HG03095 (cell line): ENCODE measurements around the gene PCDHGA7.
"Not testable (repeated sequence)": the region's sequence is repeated elsewhere in the genome, so short reads cannot be mapped to it uniquely, and the experiment has no call there.

Experiments
- ATAC-seq: cut with Tn5 transposase; IDR thresholded peaks from one replicate; pipeline ENCODE4 v1.9.1; 2021; ENCODE audit warnings: moderate library complexity; ENCODE audit not compliant: unreplicated experiment

Gene PCDHGA7

GRCh38 chr5:141382469-141383294 lies at the start of gene PCDHGA7:
Gene PCDHGA7, plus strand, starts transcription at chr5:141382742. Its CDS starts 158 bp downstream, at chr5:141382900.
- ATAC-seq: no peak

- no peak for ATAC-seq
Measured at GRCh38 chr5:141338538-141339306, 43.8 kb upstream of the PCDHGA7 start, which contains the start of gene PCDHGA2. Gene PCDHGA2, plus strand, starts transcription at chr5:141338760.

- not testable (repeated sequence) for ATAC-seq
Measured at GRCh38 chr5:141340781-141341354, 41.7 kb upstream of the PCDHGA7 start.

- no peak for ATAC-seq
Measured at GRCh38 chr5:141342773-141343172, 39.8 kb upstream of the PCDHGA7 start.

GRCh38 chr5:141343242-141343952 lies 39.1 kb upstream of the PCDHGA7 start, which contains the start of gene PCDHGA3:
Gene PCDHGA3, plus strand, starts transcription at chr5:141343829. Its CDS starts 205 bp downstream, at chr5:141344034.
- ATAC-seq: no peak

GRCh38 chr5:141343953-141344463 lies 38.5 kb upstream of the PCDHGA7 start:
- ATAC-seq: no peak

GRCh38 chr5:141345327-141345726 lies 37.2 kb upstream of the PCDHGA7 start:
- no peak for ATAC-seq

GRCh38 chr5:141346017-141346416 lies 36.5 kb upstream of the PCDHGA7 start:
- ATAC-seq: not testable (repeated sequence)

- ATAC-seq: peak; percentile 89
Measured at GRCh38 chr5:141349917-141350619, 32.5 kb upstream of the PCDHGA7 start, which contains the start of gene PCDHGB1. Gene PCDHGB1, plus strand, starts transcription at chr5:141350099. Its CDS starts 162 bp downstream, at chr5:141350261.

- no peak for ATAC-seq
Measured at GRCh38 chr5:141351591-141351990, 31.0 kb upstream of the PCDHGA7 start.

GRCh38 chr5:141354900-141355469 lies 27.6 kb upstream of the PCDHGA7 start, which contains the start of gene PCDHGA4:
Gene PCDHGA4, plus strand, starts transcription at chr5:141355021. Its CDS starts 87 bp downstream, at chr5:141355108.
- ATAC-seq: no peak

GRCh38 chr5:141355641-141356040 lies 26.9 kb upstream of the PCDHGA7 start:
- ATAC-seq: no peak

- no peak for ATAC-seq
Measured at GRCh38 chr5:141356133-141356532, 26.4 kb upstream of the PCDHGA7 start.

GRCh38 chr5:141356950-141357349 lies 25.6 kb upstream of the PCDHGA7 start:
- ATAC-seq: no peak

- no peak for ATAC-seq
Measured at GRCh38 chr5:141359790-141360426, 22.6 kb upstream of the PCDHGA7 start, which contains the start of gene PCDHGB2. Gene PCDHGB2, plus strand, starts transcription at chr5:141359994. Its CDS starts 142 bp downstream, at chr5:141360136.

- no peak for ATAC-seq
Measured at GRCh38 chr5:141360685-141361084, 21.9 kb upstream of the PCDHGA7 start.

GRCh38 chr5:141362719-141363118 lies 19.8 kb upstream of the PCDHGA7 start:
- ATAC-seq: no peak

- no peak for ATAC-seq
Measured at GRCh38 chr5:141363952-141364660, 18.4 kb upstream of the PCDHGA7 start, which contains the start of gene PCDHGA5. Gene PCDHGA5, plus strand, starts transcription at chr5:141364162. Its CDS starts 169 bp downstream, at chr5:141364331.
